ENCODE measurements around the gene PPOX.

The PPOX gene

DNA sequence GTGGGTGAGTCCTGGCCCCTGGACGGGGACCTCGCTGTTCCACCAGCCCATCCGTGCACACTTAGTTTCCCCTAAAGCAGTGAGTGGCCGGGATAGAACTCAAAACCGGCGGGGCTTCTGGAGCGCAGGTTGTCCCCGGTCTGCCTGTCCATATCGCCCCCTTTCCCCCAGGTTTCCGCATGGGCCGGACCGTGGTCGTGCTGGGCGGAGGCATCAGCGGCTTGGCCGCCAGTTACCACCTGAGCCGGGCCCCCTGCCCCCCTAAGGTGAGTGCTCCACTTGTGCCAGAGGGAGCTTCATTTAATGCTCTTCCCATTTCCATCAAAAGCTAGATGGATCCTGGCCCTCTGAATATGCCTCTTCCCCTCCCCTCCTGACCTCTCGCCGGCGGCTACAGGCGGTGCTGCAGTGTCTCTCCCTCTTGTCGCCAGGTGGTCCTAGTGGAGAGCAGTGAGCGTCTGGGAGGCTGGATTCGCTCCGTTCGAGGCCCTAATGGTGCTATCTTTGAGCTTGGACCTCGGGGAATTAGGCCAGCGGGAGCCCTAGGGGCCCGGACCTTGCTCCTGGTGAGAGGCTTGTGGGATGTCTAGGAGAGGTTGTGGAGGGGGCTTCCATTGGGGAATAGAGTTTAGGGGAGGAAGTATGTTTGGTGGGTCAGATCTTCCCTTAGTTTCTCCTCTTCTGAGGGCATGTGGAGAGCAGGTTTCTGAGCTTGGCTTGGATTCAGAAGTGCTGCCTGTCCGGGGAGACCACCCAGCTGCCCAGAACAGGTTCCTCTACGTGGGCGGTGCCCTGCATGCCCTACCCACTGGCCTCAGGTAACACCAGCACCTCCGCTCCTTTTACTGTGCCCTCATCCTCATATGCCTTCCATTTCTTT is 683 bp downstream of the PPOX start:
- H3K4me3 ChIP-seq (ENCODE audit: control insufficient read depth in 1 of 7, extremely low read depth in 1 of 7, insufficient read depth in 4 of 7, low read depth in 2 of 7, low read length in 6 of 7): peak overlapping the region; percentile 53 to 91 (median 77)
- H3K9me3 ChIP-seq (ENCODE audit: control extremely low read depth in 1 of 5, control insufficient read depth in 4 of 5, insufficient read depth in 2 of 5, low read depth in 1 of 5, low read length in 4 of 5): no peaks in the 10 kb centered on the region
- no peaks in the 10 kb centered on the region for H3K27me3 ChIP-seq (replicated peaks in 2 of 5; ENCODE audit: control insufficient read depth in 4 of 5, insufficient read depth in 5 of 5, low read length in 4 of 5)
- peak overlapping the region; percentile 97 to 98 for H3K27ac ChIP-seq (ENCODE audit: insufficient read depth in 1 of 2, low read depth in 1 of 2, low read length in 2 of 2, poor library complexity in 1 of 2, severe bottlenecking in 2 of 2)
- H3K36me3 ChIP-seq (ENCODE audit: control insufficient read depth in 4 of 4, insufficient read depth in 4 of 4, low read length in 3 of 4): peaks cover 10 to 58% (median 48%) of the 10 kb centered on the region in 4 experiments
- DNase-seq: peak in 2 of 3 donors; percentile 27 to 50
- POLR2A ChIA-PET: interaction anchor here (0.6 to 1.8 kb wide), 3 partner anchors 10 to 19 kb away, joined by 3 to 12 read pairs (median 6); partner anchors contain the start of genes B4GALT3 and UFC1
- 10% methylated on average over 27 of the region's 33 CpGs for WGBS (ENCODE audit: insufficient coverage)
- CTCF ChIA-PET: interaction anchor here (0.6 to 6.1 kb wide), 17 partner anchors 9 to 207 kb away, joined by 3 to 45 read pairs (median 5); partner anchors contain the start of genes B4GALT3, KLHDC9, NDUFS2 and UFC1
- H3K4me1 ChIP-seq (ENCODE audit: control extremely low read depth in 1 of 4, control insufficient read depth in 4 of 4, insufficient read depth in 4 of 4, low read length in 3 of 4): peaks cover 3 to 26% (median 23%) of the 10 kb centered on the region in 4 experiments

DNA sequence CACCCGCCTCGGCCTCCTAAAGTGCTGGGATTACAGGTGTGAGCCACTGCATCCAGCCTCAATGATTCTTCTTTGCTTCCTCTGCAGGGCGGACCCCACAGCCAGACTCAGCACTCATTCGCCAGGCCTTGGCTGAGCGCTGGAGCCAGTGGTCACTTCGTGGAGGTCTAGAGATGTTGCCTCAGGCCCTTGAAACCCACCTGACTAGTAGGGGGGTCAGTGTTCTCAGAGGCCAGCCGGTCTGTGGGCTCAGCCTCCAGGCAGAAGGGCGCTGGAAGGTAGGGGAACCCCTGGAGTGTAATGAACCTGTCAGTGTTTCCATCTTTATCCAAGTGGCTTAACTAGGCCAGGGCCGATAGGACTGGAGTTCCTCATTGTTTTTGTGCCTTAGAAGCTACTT is 2.7 kb downstream of the PPOX start:
- Histone ChIP-seq H3K27ac (ENCODE audit: insufficient read depth in 1 of 2, low read depth in 1 of 2, low read length in 2 of 2, poor library complexity in 1 of 2, severe bottlenecking in 2 of 2) (no peak overlapping the region), H3K27me3 (replicated peaks in 2 of 5; ENCODE audit: control insufficient read depth in 4 of 5, insufficient read depth in 5 of 5, low read length in 4 of 5) (no peaks in the 10 kb centered on the region), H3K4me3 (ENCODE audit: control insufficient read depth in 1 of 7, extremely low read depth in 1 of 7, insufficient read depth in 4 of 7, low read depth in 2 of 7, low read length in 6 of 7) (no peak overlapping the region), H3K9me3 (ENCODE audit: control extremely low read depth in 1 of 5, control insufficient read depth in 4 of 5, insufficient read depth in 2 of 5, low read depth in 1 of 5, low read length in 4 of 5) (no peaks in the 10 kb centered on the region), H3K36me3 (ENCODE audit: control insufficient read depth in 4 of 4, insufficient read depth in 4 of 4, low read length in 3 of 4) (peaks cover 13 to 63% (median 52%) of the 10 kb centered on the region in 4 experiments), H3K4me1 (ENCODE audit: control extremely low read depth in 1 of 4, control insufficient read depth in 4 of 4, insufficient read depth in 4 of 4, low read length in 3 of 4) (peaks cover 3 to 24% (median 23%) of the 10 kb centered on the region in 4 experiments)
- DNase-seq: no peak
- ChIA-PET CTCF (interaction anchor here (0.8 to 6.1 kb wide), 3 partner anchors 7 to 12 kb away, joined by 3 to 45 read pairs (median 6); partner anchors contain the start of gene B4GALT3), POLR2A (no interaction called here)
- WGBS (ENCODE audit: insufficient coverage): 100% methylated on average over 9 of the region's 9 CpGs

DNA sequence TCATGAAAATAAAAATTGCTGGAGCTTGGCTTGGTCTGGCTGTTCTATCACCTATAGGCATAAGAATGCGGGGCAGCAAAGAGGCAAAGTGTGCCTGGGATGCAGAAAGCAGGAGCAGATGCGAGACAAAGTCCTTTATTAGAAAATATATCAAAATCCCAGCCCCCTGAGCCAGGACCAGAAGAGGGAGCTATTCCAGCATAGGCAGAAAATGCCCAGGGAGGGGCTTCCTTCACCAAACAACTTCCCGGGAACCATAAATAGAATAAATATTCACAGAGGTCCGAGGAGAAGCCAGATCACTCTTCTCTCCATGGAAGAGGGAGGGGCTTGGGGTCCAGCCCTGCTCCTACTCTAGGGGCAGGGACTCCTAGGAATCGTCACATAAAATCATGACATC is 5.0 kb downstream of the PPOX start:
- Histone ChIP-seq H3K27ac (ENCODE audit: insufficient read depth in 1 of 2, low read depth in 1 of 2, low read length in 2 of 2, poor library complexity in 1 of 2, severe bottlenecking in 2 of 2) (no peak overlapping the region), H3K36me3 (ENCODE audit: control insufficient read depth in 4 of 4, insufficient read depth in 4 of 4, low read length in 3 of 4) (peaks cover 18 to 67% (median 56%) of the 10 kb centered on the region in 4 experiments), H3K9me3 (ENCODE audit: control extremely low read depth in 1 of 5, control insufficient read depth in 4 of 5, insufficient read depth in 2 of 5, low read depth in 1 of 5, low read length in 4 of 5) (no peaks in the 10 kb centered on the region), H3K27me3 (replicated peaks in 2 of 5; ENCODE audit: control insufficient read depth in 4 of 5, insufficient read depth in 5 of 5, low read length in 4 of 5) (no peaks in the 10 kb centered on the region), H3K4me3 (ENCODE audit: control insufficient read depth in 1 of 7, extremely low read depth in 1 of 7, insufficient read depth in 4 of 7, low read depth in 2 of 7, low read length in 6 of 7) (no peak overlapping the region), H3K4me1 (ENCODE audit: control extremely low read depth in 1 of 4, control insufficient read depth in 4 of 4, insufficient read depth in 4 of 4, low read length in 3 of 4) (peaks cover 3 to 15% (median 15%) of the 10 kb centered on the region in 4 experiments)
- ChIA-PET POLR2A (no interaction called here), CTCF (interaction anchor here (0.9 to 2.7 kb wide), 7 partner anchors 9 to 203 kb away, joined by 3 to 12 read pairs (median 4); partner anchors contain the start of gene APOA2)
- DNase-seq: no peak
- WGBS (ENCODE audit: insufficient coverage): no CpG with 5 or more reads among the region's 5 CpGs

DNA sequence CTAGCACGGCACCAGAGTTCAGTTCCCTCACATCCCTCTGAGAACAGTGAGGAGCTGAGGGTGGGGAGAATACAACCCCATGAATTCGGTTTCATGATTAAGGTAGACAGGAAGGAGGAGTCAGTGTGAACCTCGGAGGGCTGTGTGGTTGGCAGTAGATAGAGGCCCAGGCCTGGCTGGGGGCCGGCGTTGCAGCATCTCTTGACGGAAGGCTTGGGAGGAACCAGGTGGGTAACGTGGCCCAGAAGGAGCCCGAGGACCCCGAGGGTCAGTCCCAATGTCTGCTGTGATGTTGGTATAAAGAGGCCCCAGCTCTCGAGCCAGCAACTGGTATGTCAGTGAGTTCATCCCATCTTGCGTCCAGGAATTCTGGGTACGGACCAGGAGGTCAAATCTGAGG is 5.5 kb downstream of the PPOX start:
- ChIA-PET POLR2A (no interaction called here), CTCF (interaction anchor here (0.9 to 2.7 kb wide), 7 partner anchors 10 to 203 kb away, joined by 3 to 12 read pairs (median 4); partner anchors contain the start of gene APOA2)
- H3K27ac ChIP-seq (ENCODE audit: insufficient read depth in 1 of 2, low read depth in 1 of 2, low read length in 2 of 2, poor library complexity in 1 of 2, severe bottlenecking in 2 of 2): no peak overlapping the region
- no peaks in the 10 kb centered on the region for H3K27me3 ChIP-seq (replicated peaks in 2 of 5; ENCODE audit: control insufficient read depth in 4 of 5, insufficient read depth in 5 of 5, low read length in 4 of 5)
- H3K9me3 ChIP-seq (ENCODE audit: control extremely low read depth in 1 of 5, control insufficient read depth in 4 of 5, insufficient read depth in 2 of 5, low read depth in 1 of 5, low read length in 4 of 5): no peaks in the 10 kb centered on the region
- peaks cover 3 to 16% (median 15%) of the 10 kb centered on the region in 4 experiments for H3K4me1 ChIP-seq (ENCODE audit: control extremely low read depth in 1 of 4, control insufficient read depth in 4 of 4, insufficient read depth in 4 of 4, low read length in 3 of 4)
- peaks cover 18 to 67% (median 56%) of the 10 kb centered on the region in 4 experiments for H3K36me3 ChIP-seq (ENCODE audit: control insufficient read depth in 4 of 4, insufficient read depth in 4 of 4, low read length in 3 of 4)
- H3K4me3 ChIP-seq (ENCODE audit: control insufficient read depth in 1 of 7, extremely low read depth in 1 of 7, insufficient read depth in 4 of 7, low read depth in 2 of 7, low read length in 6 of 7): no peak overlapping the region
- 92% methylated on average over 12 of the region's 12 CpGs for WGBS (ENCODE audit: insufficient coverage)
- DNase-seq: no peak

DNA sequence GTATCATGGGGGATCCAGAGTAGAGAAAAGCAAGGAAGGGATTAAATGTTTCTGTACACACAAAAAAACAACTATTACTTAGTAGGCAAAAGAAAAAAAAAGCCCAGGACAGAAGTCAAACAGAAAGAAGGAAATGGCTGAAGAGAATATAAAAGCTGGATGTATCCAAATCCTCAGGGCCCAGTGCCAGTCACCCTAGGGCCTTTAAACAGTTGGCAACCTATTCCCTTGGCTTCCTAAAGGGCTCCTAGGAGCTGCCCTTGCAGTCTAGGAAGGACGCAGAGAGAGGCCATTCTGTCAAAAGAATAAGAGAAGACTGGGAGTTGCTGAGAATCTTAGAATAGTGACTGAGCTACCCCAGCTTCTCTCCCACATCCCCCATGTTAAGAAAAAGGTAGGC is 6.1 kb downstream of the PPOX start:
- ChIA-PET CTCF (interaction anchor here (1.2 to 2.7 kb wide), 3 partner anchors 10 to 29 kb away, joined by 3 to 12 read pairs (median 6); no protein-coding TSS in a partner anchor), POLR2A (no interaction called here)
- peaks cover 18 to 67% (median 56%) of the 10 kb centered on the region in 4 experiments for H3K36me3 ChIP-seq (ENCODE audit: control insufficient read depth in 4 of 4, insufficient read depth in 4 of 4, low read length in 3 of 4)
- H3K27me3 ChIP-seq (replicated peaks in 2 of 5; ENCODE audit: control insufficient read depth in 4 of 5, insufficient read depth in 5 of 5, low read length in 4 of 5): no peaks in the 10 kb centered on the region
- DNase-seq: no peak
- no peak overlapping the region for H3K4me3 ChIP-seq (ENCODE audit: control insufficient read depth in 1 of 7, extremely low read depth in 1 of 7, insufficient read depth in 4 of 7, low read depth in 2 of 7, low read length in 6 of 7)
- no CpG with 5 or more reads among the region's 1 CpG for WGBS (ENCODE audit: insufficient coverage)
- no peak overlapping the region for H3K27ac ChIP-seq (ENCODE audit: insufficient read depth in 1 of 2, low read depth in 1 of 2, low read length in 2 of 2, poor library complexity in 1 of 2, severe bottlenecking in 2 of 2)
- H3K4me1 ChIP-seq (ENCODE audit: control extremely low read depth in 1 of 4, control insufficient read depth in 4 of 4, insufficient read depth in 4 of 4, low read length in 3 of 4): peaks cover 0 to 11% (median 10%) of the 10 kb centered on the region in 4 experiments
- H3K9me3 ChIP-seq (ENCODE audit: control extremely low read depth in 1 of 5, control insufficient read depth in 4 of 5, insufficient read depth in 2 of 5, low read depth in 1 of 5, low read length in 4 of 5): no peaks in the 10 kb centered on the region

DNA sequence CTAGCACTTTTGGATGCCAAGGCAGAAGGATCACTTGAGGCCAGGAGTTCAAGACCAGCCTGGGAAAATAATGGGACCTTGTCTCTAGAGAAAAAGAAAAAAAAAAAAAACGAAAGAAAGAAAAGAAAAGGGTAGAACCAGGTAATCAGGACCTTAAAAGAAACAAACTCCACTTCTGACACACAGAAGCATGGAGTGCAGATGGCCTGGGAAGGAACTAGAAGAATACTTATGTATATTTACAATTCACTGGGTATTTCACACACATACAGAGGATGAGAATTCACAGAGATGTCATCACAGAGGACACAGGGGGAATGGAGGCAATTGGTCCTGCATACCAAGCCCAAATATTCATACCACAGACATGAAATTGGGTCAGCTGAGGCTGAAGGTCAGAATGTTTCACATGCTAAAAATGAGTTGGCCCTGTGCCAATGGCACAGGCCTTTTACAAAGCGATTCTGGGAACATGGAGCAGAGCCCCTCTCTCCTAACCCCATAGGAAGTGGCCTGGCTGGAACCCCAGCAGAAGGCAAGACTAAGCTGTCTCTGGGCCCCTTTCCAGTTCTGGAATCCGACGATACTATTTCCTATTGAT is 6.7 kb downstream of the PPOX start:
- no peaks in the 10 kb centered on the region for H3K27me3 ChIP-seq (replicated peaks in 2 of 5; ENCODE audit: control insufficient read depth in 4 of 5, insufficient read depth in 5 of 5, low read length in 4 of 5)
- H3K36me3 ChIP-seq (ENCODE audit: control insufficient read depth in 4 of 4, insufficient read depth in 4 of 4, low read length in 3 of 4): peaks cover 18 to 67% (median 56%) of the 10 kb centered on the region in 4 experiments
- no peaks in the 10 kb centered on the region for H3K9me3 ChIP-seq (ENCODE audit: control extremely low read depth in 1 of 5, control insufficient read depth in 4 of 5, insufficient read depth in 2 of 5, low read depth in 1 of 5, low read length in 4 of 5)
- peak overlapping the region in 1 of 2 experiments; percentile 40 for H3K27ac ChIP-seq (ENCODE audit: insufficient read depth in 1 of 2, low read depth in 1 of 2, low read length in 2 of 2, poor library complexity in 1 of 2, severe bottlenecking in 2 of 2)
- 79% methylated on average over 2 of the region's 4 CpGs for WGBS (ENCODE audit: insufficient coverage)
- H3K4me1 ChIP-seq (ENCODE audit: control extremely low read depth in 1 of 4, control insufficient read depth in 4 of 4, insufficient read depth in 4 of 4, low read length in 3 of 4): peaks cover 0 to 15% (median 15%) of the 10 kb centered on the region in 4 experiments
- ChIA-PET CTCF (interaction anchor here (1.2 to 2.7 kb wide), 2 partner anchors 11 to 29 kb away, joined by 3 to 12 read pairs; no protein-coding TSS in a partner anchor), POLR2A (no interaction called here)
- no peak for DNase-seq
- H3K4me3 ChIP-seq (ENCODE audit: control insufficient read depth in 1 of 7, extremely low read depth in 1 of 7, insufficient read depth in 4 of 7, low read depth in 2 of 7, low read length in 6 of 7): no peak overlapping the region

Measured in common myeloid progenitor, CD34-positive (primary cell).